HEK293 (cell line): ENCODE measurements around the gene FBN2.

Experiments used
- CTCF ChIP-seq: fragments of 450-650 bp; formaldehyde crosslinking; IDR thresholded peaks from 2 replicates; pipeline ENCODE4 v1.5.1; 2016; ENCODE audit warnings: missing biosample characterization, missing genetic modification characterization
- KLF7 ChIP-seq: fragments of 450-650 bp; formaldehyde crosslinking; IDR thresholded peaks from 2 replicates; pipeline ENCODE4 v1.5.1; 2016; ENCODE audit warnings: missing biosample characterization, missing genetic modification characterization, borderline replicate concordance
- MYNN ChIP-seq: fragments of 450-650 bp; formaldehyde crosslinking; IDR thresholded peaks from 2 replicates; pipeline ENCODE4 v1.5.1; 2016; ENCODE audit warnings: missing biosample characterization, missing genetic modification characterization, borderline replicate concordance
- REST ChIP-seq: fragments of 450-650 bp; formaldehyde crosslinking; IDR thresholded peaks from 2 replicates; pipeline ENCODE4 v1.5.1; 2016; ENCODE audit warnings: missing biosample characterization, missing genetic modification characterization
- ZNF140 ChIP-seq: fragments of 450-650 bp; formaldehyde crosslinking; IDR thresholded peaks from 2 replicates; pipeline ENCODE4 v1.5.1; 2016; ENCODE audit warnings: missing biosample characterization, missing genetic modification characterization
- ZNF146 ChIP-seq: fragments of 450-650 bp; formaldehyde crosslinking; IDR thresholded peaks from 2 replicates; pipeline ENCODE4 v1.5.1; 2016; ENCODE audit warnings: missing biosample characterization, missing genetic modification characterization
- ZNF629 ChIP-seq: fragments of 450-650 bp; formaldehyde crosslinking; IDR thresholded peaks from 2 replicates; pipeline ENCODE4 v1.5.1; 2017; ENCODE audit warnings: missing biosample characterization, missing genetic modification characterization
- TF ChIP-seq, protein P1 (sequence below): sonication (generic); formaldehyde crosslinking; IDR thresholded peaks from 2 replicates; pipeline ENCODE4 v1.8.1; 2022; ENCODE audit warnings: mild to moderate bottlenecking, moderate library complexity, missing genetic modification reagents
- TF ChIP-seq, protein P2 (sequence below): fragments of 450-650 bp; formaldehyde crosslinking; IDR thresholded peaks from 2 replicates; pipeline ENCODE4 v1.5.1; 2016; ENCODE audit warnings: missing biosample characterization, missing genetic modification characterization

GRCh38 chr5:128303593-128303992 lies 234.5 kb downstream of the FBN2 start:
- no peak for TF ChIP-seq CTCF (tag by site-specific recombination)
- TF ChIP-seq, protein P1, sequence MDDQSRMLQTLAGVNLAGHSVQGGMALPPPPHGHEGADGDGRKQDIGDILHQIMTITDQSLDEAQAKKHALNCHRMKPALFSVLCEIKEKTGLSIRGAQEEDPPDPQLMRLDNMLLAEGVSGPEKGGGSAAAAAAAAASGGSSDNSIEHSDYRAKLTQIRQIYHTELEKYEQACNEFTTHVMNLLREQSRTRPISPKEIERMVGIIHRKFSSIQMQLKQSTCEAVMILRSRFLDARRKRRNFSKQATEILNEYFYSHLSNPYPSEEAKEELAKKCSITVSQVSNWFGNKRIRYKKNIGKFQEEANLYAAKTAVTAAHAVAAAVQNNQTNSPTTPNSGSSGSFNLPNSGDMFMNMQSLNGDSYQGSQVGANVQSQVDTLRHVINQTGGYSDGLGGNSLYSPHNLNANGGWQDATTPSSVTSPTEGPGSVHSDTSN (CRISPR knock-in tag), result no peak
- TF ChIP-seq ZNF629, result no peak
- TF ChIP-seq REST (tag by site-specific recombination), result no peak
- TF ChIP-seq, protein P2, sequence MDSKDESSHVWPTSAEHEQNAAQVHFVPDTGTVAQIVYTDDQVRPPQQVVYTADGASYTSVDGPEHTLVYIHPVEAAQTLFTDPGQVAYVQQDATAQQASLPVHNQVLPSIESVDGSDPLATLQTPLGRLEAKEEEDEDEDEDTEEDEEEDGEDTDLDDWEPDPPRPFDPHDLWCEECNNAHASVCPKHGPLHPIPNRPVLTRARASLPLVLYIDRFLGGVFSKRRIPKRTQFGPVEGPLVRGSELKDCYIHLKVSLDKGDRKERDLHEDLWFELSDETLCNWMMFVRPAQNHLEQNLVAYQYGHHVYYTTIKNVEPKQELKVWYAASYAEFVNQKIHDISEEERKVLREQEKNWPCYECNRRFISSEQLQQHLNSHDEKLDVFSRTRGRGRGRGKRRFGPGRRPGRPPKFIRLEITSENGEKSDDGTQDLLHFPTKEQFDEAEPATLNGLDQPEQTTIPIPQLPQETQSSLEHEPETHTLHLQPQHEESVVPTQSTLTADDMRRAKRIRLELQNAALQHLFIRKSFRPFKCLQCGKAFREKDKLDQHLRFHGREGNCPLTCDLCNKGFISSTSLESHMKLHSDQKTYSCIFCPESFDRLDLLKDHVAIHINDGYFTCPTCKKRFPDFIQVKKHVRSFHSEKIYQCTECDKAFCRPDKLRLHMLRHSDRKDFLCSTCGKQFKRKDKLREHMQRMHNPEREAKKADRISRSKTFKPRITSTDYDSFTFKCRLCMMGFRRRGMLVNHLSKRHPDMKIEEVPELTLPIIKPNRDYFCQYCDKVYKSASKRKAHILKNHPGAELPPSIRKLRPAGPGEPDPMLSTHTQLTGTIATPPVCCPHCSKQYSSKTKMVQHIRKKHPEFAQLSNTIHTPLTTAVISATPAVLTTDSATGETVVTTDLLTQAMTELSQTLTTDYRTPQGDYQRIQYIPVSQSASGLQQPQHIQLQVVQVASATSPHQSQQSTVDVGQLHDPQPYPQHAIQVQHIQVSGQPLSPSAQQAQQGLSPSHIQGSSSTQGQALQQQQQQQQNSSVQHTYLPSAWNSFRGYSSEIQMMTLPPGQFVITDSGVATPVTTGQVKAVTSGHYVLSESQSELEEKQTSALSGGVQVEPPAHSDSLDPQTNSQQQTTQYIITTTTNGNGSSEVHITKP (tag by site-specific recombination), result no peak
- TF ChIP-seq ZNF140 (tag by site-specific recombination), result no peak
- no peak for TF ChIP-seq MYNN (tag by site-specific recombination)
- no peak for TF ChIP-seq ZNF146 (tag by site-specific recombination)
- TF ChIP-seq KLF7, result no peak
